Activated CD4-positive, alpha-beta memory T cell treated with anti-CD3 and anti-CD28 coated beads for 36 hours (primary cell): Measurements from ENCODE around the gene MAST1. TPM values are rescaled to one million over a fixed set of nuclear protein-coding genes. Genes with fewer than 3 reads are reported as not detected.
"Not testable (repeated sequence)": the region's sequence is repeated elsewhere in the genome, so short reads cannot be mapped to it uniquely, and the experiment has no call there.

ENCODE experiments used
- CTCF ChIA-PET: fragments of 350-600 bp; sonication (Branson Sonifier 250); formaldehyde crosslinking; loops from one replicate; lab custom pipeline; 2021; ENCODE audit warnings: antibody characterized with exemption, inconsistent platforms; lab: Charles Lee
- POLR2A ChIA-PET: fragments of 350-600 bp; sonication (Branson Sonifier 250); formaldehyde crosslinking; loops from one replicate; lab custom pipeline; 2021; ENCODE audit warnings: antibody characterized with exemption; lab: Charles Lee
- DNase-seq: peaks from one replicate; pipeline ENCODE4 v3.0.0-alpha.2; 2020
- H3K27ac Mint-ChIP-seq: one replicate; pipeline ENCODE4 v1.8.0; 2021; ENCODE audit warnings: mixed read lengths
- H3K27me3 Mint-ChIP-seq: one replicate; pipeline ENCODE4 v1.8.0; 2021; ENCODE audit warnings: mixed read lengths
- H3K36me3 Mint-ChIP-seq: one replicate; pipeline ENCODE4 v1.8.0; 2021; ENCODE audit warnings: mixed read lengths
- H3K4me1 Mint-ChIP-seq: one replicate; pipeline ENCODE4 v1.8.0; 2021; ENCODE audit warnings: low read depth, mixed read lengths
- H3K4me3 Mint-ChIP-seq: one replicate; pipeline ENCODE4 v1.8.0; 2021; ENCODE audit warnings: mild to moderate bottlenecking, mixed read lengths
- H3K9me3 Mint-ChIP-seq: one replicate; pipeline ENCODE4 v1.8.0; 2021; ENCODE audit warnings: mixed read lengths
- intact Hi-C: fragments of 100-400 bp; cut with micrococcal nuclease; formaldehyde crosslinking; loops from one replicate; pipeline ENCODE4 v1.15.1; 2023
- total RNA-seq, 2 experiments: library from RNA; stranded (reverse); gene quantifications; one replicate each; pipeline ENCODE4 v1.2.3, GENCODE V29; 2021

MAST1 gene
- total RNA-seq, 2 experiments from 2014 or later, result 1.7 to 2.3 TPM

DNA sequence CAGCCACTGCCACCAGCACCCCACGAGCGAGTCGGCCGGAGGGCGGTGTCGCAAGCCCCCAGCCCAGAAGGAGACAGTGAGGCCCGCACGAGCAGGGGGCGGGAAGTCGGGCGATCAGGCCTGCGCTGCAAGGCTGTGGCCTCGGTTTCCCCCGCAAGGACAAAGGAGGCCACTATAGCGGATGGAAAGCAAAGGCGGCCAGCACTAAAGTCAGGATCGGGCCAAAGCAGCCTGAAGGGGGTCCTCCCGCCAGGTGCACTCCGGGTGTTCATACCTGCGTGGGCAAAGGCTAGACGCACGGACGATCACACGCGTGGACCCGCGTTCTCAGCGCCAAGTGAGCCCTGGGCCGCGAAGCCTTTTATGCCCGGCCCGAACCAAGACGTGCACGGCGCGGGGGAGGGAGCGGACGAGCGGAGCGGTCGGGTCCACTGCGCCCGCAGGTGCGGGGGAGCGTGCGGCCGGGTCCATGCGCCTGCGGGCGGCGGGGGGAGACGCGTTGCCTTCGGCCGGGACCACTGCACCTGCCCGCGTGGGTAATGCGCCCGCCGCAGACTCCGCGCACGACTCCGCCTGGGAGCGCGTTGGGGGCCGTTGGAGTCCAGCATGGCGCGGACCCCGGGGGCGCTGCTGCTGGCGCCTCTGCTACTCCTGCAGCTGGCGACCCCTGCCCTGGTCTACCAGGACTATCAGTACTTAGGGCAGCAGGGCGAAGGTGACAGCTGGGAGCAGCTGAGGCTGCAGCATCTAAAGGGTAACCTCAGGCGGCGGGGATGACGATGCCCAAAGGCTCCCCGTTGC is 36.6 kb upstream of the MAST1 start, which contains the start of the genes PRDX2 and THSD8:
Gene PRDX2 (minus strand): TSS at position 335 of the 801 bp plus-strand sequence. CDS start 539 bp downstream, outside the sequence.
Gene THSD8 (plus strand): TSS at position 604 of the 801 bp plus-strand sequence. CDS start 3 bp downstream, at position 607.
- H3K27me3 Mint-ChIP-seq, result no peaks in the 10 kb centered on the region
- CTCF ChIA-PET, result interaction anchor here (0.9 to 18.0 kb wide), 8 partner anchors 10 to 68 kb away, joined by 3 to 636 read pairs (median 8); partner anchors contain the start of genes HOOK2 and JUNB
- DNase-seq, result peak; percentile 84
- peaks cover 12% of the 10 kb centered on the region for H3K36me3 Mint-ChIP-seq
- peaks cover 25% of the 10 kb centered on the region for H3K4me1 Mint-ChIP-seq
- no peaks in the 10 kb centered on the region for H3K9me3 Mint-ChIP-seq
- intact Hi-C loops, result loop anchor here (5.0 kb wide), 1 partner anchor 36 kb away; the partner anchor contains the start of gene MAST1
- H3K4me3 Mint-ChIP-seq, result peak within 1 kb of the TSS; percentile 88
- POLR2A ChIA-PET, result interaction anchor here (1.1 to 3.1 kb wide), 5 partner anchors 8 to 36 kb away, joined by 3 to 10 read pairs (median 4); partner anchors contain the start of gene JUNB
- H3K27ac Mint-ChIP-seq, result peak within 1 kb of the TSS; percentile 79

DNA sequence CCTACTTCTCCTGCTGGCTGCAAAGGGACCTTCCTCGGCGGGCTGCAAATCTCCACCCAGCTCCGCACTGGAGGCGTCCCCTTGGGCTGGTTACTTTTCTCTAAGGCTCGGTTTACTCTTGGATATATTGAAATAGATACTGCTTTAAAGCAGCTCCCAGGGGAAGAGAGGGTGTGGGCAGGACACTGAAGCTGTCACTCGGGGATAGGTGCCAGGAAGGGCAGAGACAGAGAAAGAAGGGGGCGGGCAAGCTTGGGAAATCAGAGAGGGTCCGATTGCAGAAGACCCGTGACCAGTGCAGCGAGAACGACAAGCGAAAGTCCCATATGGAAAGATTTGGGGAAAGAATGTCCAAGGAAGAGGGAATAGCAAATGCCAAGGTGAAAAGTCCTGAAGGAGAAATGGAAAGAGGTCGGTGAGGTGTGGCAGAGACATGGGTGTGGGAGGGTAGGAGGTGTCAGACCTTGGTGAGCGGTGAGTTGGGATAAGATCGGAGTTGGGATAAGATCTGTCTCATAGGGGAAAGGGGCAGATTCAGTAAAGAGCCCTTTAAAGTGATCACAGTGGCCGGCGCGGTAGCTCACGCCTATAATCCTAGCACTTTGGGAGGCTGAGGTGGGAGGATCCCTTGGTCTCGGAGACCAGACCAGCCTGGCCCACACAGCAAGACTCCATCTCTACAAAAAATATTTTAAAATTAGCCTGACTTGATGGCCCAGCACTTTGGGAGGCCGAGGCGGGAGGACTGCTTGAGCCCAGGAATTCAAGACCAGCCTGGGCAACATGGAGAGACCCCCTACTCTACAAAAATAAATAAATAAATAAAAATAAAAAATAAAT is 35.8 kb upstream of the MAST1 start:
- peaks cover 15% of the 10 kb centered on the region for H3K36me3 Mint-ChIP-seq
- CTCF ChIA-PET, result interaction anchor here (0.9 to 18.0 kb wide), 6 partner anchors 22 to 69 kb away, joined by 3 to 636 read pairs (median 8); partner anchors contain the start of gene HOOK2
- peak overlapping the region; percentile 88 for H3K4me3 Mint-ChIP-seq
- H3K27ac Mint-ChIP-seq, result no peak overlapping the region
- POLR2A ChIA-PET, result interaction anchor here (1.1 to 1.7 kb wide), 3 partner anchors 9 to 37 kb away, joined by 3 to 5 read pairs (median 4); partner anchors contain the start of gene JUNB
- peaks cover 28% of the 10 kb centered on the region for H3K4me1 Mint-ChIP-seq
- DNase-seq, result no peak
- intact Hi-C loops, result loop anchor here (5.0 kb wide), 1 partner anchor 35 kb away; the partner anchor contains the start of gene MAST1
- no peaks in the 10 kb centered on the region for H3K27me3 Mint-ChIP-seq
- H3K9me3 Mint-ChIP-seq, result no peaks in the 10 kb centered on the region

DNA sequence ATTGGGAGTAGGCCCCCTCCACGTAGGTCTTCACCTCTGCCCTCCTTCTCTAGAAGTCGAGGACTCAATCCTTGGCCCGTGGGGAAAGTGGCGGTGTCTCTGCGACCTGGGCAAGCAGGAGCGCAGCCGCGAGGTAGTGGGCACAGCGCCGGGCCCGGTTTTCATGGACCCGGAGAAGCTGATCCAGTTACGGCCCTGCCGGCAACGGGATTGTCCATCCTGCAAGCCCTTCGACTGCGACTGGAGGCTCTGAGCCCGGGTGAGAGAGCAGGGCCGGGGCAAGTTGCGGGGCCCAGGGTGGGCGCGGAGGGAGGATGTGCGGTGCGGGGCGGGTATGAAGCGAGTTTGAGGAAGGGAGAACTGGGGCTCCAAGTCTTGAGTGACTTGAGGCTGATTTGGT is 34.3 kb upstream of the MAST1 start:
- DNase-seq, result no peak
- Mint-ChIP-seq H3K9me3 (no peaks in the 10 kb centered on the region), H3K4me1 (peaks cover 31% of the 10 kb centered on the region), H3K4me3 (no peak overlapping the region), H3K27me3 (no peaks in the 10 kb centered on the region), H3K27ac (no peak overlapping the region), H3K36me3 (peaks cover 22% of the 10 kb centered on the region)
- intact Hi-C loops, result loop anchor here (5.0 kb wide), 1 partner anchor 33 kb away; the partner anchor contains the start of gene MAST1
- ChIA-PET POLR2A (no interaction called here), CTCF (interaction anchor here (18.0 kb wide), 1 partner anchor 40 kb away, joined by 636 read pairs; no protein-coding TSS in a partner anchor)

DNA sequence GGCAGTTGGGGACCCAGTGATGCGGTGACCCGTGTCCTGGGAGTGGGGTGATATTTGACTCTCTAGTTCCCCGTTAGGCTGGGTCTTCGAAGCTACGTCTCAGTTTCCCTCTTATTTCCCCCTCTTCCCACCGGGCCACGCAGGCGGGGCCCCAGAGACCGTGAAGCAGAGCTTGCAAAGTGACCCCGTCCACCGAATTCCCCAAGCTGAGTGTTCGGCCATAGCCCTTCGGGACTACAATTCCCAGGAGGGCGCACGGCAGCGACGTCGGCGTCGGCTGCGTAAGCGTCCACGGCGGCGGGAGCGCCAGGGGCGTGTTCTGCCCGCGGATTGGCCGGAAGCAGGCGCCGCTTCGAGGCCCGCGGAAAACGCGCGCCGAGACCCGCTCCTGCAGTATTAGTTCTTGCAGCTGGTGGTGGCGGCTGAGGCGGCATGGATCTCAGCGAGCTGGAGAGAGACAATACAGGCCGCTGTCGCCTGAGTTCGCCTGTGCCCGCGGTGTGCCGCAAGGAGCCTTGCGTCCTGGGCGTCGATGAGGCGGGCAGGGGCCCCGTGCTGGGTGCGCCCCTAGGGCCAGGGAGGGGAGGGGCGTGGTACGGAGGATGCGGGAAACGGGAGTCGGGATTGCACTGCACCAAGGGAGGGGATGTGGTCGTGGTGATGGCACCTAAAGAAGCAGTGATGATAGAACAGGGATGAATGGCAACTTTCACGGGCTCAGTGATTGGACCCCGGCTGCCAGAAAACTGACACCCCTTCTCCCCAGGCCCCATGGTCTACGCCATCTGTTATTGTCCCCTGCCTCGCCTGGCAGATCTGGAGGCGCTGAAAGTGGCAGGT is 31.9 kb upstream of the MAST1 start, which contains the start of gene RNASEH2A:
Gene RNASEH2A (plus strand): TSS at position 343 of the 840 bp plus-strand sequence. CDS start 90 bp downstream, at position 433.
- Mint-ChIP-seq H3K27me3 (no peaks in the 10 kb centered on the region), H3K36me3 (peaks cover 17% of the 10 kb centered on the region), H3K27ac (peak within 1 kb of the TSS; percentile 83), H3K4me3 (peak within 1 kb of the TSS; percentile 92), H3K4me1 (peaks cover 20% of the 10 kb centered on the region), H3K9me3 (no peaks in the 10 kb centered on the region)
- intact Hi-C loops, result no loop called here
- CTCF ChIA-PET, result interaction anchor here (0.7 to 18.0 kb wide), 10 partner anchors 9 to 79 kb away, joined by 3 to 636 read pairs (median 6); partner anchors contain the start of gene TRIR
- peak; percentile 93 for DNase-seq
- POLR2A ChIA-PET, result interaction anchor here (0.6 to 1.6 kb wide), 6 partner anchors 9 to 107 kb away, joined by 3 to 5 read pairs (median 3); partner anchors contain the start of gene JUNB

DNA sequence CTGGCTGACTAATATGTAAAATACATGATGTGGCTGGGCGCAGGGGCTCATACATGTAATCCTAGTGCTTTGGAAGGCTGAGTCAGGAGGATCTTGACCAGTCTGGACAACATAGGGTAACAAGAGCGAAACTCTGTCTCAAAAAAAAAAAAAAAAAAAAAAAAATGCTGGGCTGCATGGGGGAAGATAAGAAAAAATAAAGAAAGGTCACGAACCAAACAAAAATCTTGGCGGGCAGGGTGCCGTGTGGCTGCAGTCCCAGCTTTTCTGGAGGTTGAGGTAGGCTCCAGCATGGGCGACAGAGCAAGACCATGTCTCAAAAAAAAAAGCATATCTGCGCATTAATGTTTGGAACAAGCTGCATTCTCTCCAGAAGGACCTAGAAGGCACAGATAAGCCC is 23.2 kb upstream of the MAST1 start:
- no peaks in the 10 kb centered on the region for H3K9me3 Mint-ChIP-seq
- DNase-seq, result no peak
- no peak overlapping the region for H3K4me3 Mint-ChIP-seq
- peaks cover 14% of the 10 kb centered on the region for H3K36me3 Mint-ChIP-seq
- ChIA-PET CTCF (interaction anchor here (0.6 to 1.1 kb wide), 4 partner anchors 24 to 118 kb away, joined by 3 to 6 read pairs (median 4); no protein-coding TSS in a partner anchor), POLR2A (no interaction called here)
- no peaks in the 10 kb centered on the region for H3K4me1 Mint-ChIP-seq
- intact Hi-C loops, result no loop called here
- no peak overlapping the region for H3K27ac Mint-ChIP-seq
- H3K27me3 Mint-ChIP-seq, result no peaks in the 10 kb centered on the region

DNA sequence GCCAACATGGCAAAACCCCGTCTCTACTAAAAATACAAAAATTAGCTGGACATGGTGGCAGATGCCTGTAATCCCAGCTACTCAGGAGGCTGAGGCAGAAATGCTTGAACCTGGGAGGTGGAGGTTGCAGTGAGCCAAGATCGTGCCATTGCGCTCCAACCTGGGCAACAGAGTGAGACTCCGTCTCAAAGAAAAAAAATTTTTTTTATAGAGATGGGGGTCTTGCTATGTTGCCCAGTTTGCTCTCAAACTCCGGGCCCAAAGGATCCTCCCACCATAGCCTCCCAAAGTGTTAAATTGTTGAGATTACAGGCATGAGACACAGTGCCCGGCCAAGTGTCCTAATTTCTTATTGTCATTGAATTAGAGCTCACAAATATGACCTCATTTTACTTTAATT is 21.1 kb upstream of the MAST1 start:
- intact Hi-C loops, DNase-seq, H3K27me3 Mint-ChIP-seq, POLR2A ChIA-PET, H3K4me3 Mint-ChIP-seq, H3K9me3 Mint-ChIP-seq, H3K4me1 Mint-ChIP-seq, H3K27ac Mint-ChIP-seq: not testable (repeated sequence)
- CTCF ChIA-PET, result interaction anchor here (3.1 kb wide), 1 partner anchor 30 kb away, joined by 14 read pairs; no protein-coding TSS in a partner anchor
- peaks cover 16% of the 10 kb centered on the region for H3K36me3 Mint-ChIP-seq

DNA sequence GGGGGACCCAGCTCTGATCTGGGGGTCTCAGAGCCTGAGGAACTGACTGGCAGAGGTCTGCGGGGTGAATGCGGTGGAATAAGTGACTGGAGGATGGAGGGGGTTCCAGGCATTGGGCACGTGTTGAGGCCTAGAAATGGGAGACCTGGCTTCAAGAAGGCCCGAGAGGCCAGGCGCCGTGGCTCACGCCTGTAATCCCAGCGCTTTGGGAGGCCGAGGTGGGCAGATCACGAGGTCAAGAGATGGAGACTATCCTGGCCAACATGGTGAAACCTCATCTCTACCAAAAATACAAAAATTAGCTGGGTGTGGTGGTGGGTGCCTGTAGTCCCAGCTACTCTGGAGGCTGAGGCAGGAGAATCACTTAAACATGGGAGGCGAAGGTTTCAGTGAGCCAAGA is 20.5 kb upstream of the MAST1 start:
- DNase-seq, H3K27ac Mint-ChIP-seq, H3K4me3 Mint-ChIP-seq, H3K27me3 Mint-ChIP-seq, intact Hi-C loops, POLR2A ChIA-PET, H3K4me1 Mint-ChIP-seq, H3K9me3 Mint-ChIP-seq: not testable (repeated sequence)
- CTCF ChIA-PET, result interaction anchor here (3.1 kb wide), 1 partner anchor 30 kb away, joined by 14 read pairs; no protein-coding TSS in a partner anchor
- peaks cover 15% of the 10 kb centered on the region for H3K36me3 Mint-ChIP-seq

DNA sequence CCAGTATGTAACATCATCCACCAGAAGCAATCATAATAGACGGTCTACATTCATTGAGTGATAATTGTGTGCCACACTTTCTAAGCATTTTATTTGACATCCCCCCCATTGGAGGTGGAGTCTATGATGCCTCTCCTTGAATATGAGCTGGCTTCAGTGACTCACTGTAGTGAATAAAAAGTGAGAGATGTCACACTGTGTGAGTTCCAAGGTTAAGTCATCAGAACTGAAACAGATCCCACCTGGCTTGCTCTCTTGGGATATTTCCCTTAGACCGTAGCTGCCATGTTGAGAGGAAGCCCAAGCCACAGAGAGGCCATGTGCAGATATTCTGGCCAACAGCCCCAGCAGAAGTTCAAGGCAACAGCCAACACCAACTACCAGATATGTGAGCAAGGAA is 16.6 kb upstream of the MAST1 start:
- no peak overlapping the region for H3K4me3 Mint-ChIP-seq
- no peak for DNase-seq
- CTCF ChIA-PET, result interaction anchor here (1.1 to 2.0 kb wide), 3 partner anchors 9 to 62 kb away, joined by 3 to 9 read pairs (median 7); no protein-coding TSS in a partner anchor
- H3K4me1 Mint-ChIP-seq, result peaks cover 9% of the 10 kb centered on the region
- peaks cover 20% of the 10 kb centered on the region for H3K27me3 Mint-ChIP-seq
- H3K9me3 Mint-ChIP-seq, result peaks cover 6% of the 10 kb centered on the region
- peaks cover 3% of the 10 kb centered on the region for H3K36me3 Mint-ChIP-seq
- intact Hi-C loops, result no loop called here
- POLR2A ChIA-PET, result no interaction called here
- H3K27ac Mint-ChIP-seq, result no peak overlapping the region

DNA sequence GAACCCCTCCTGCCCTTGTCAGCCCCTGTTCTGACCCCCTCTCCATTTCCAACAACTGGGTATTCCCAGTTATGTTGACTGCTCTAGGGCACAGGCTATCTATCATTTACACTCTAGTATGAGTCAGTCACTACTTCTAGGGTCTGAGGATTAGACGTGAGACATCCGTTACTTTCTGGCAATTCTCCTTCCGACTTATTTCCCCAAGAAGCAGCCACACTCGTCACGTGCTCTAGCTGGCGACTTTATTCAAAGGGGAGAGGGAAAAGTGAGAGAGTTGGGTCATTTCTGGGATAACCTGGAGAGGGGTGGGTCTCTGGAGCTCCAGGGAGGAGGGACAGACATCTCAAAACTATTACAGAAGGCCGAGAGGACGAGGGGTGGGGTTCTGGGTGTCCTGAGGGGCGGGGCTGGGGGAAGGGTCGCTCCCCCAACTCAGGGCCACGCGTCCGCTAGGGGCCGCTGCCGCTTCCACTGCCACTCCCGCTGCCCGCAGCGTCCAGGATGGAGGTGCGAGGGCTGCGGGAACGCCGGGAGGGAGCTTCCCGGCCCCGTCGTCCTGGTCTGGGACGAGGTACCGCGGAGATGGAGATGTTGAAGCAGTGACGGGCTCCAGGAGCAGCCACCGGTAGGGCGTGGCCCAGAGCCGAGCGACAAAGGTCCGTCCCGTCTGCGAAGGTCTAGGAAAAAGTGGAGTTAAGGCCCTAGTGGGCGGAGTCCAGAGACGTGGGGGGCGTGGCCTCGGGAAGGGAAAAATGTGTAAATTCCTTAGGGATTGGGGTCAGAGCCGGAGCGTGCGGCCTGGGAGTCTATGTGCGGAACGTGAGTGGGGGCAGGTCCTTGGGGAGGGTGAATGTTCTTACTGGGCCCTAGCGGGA is 12.8 kb upstream of the MAST1 start:
- H3K36me3 Mint-ChIP-seq, result peaks cover 3% of the 10 kb centered on the region
- ChIA-PET CTCF (interaction anchor here (0.7 to 2.0 kb wide), 12 partner anchors 9 to 107 kb away, joined by 3 to 14 read pairs (median 4); partner anchors contain the start of genes RNASEH2A and THSD8), POLR2A (no interaction called here)
- no peak overlapping the region for H3K4me3 Mint-ChIP-seq
- intact Hi-C loops, result no loop called here
- no peak overlapping the region for H3K27ac Mint-ChIP-seq
- peaks cover 43% of the 10 kb centered on the region for H3K27me3 Mint-ChIP-seq
- H3K9me3 Mint-ChIP-seq, result peaks cover 6% of the 10 kb centered on the region
- DNase-seq, result peak; percentile 47
- H3K4me1 Mint-ChIP-seq, result peaks cover 9% of the 10 kb centered on the region

DNA sequence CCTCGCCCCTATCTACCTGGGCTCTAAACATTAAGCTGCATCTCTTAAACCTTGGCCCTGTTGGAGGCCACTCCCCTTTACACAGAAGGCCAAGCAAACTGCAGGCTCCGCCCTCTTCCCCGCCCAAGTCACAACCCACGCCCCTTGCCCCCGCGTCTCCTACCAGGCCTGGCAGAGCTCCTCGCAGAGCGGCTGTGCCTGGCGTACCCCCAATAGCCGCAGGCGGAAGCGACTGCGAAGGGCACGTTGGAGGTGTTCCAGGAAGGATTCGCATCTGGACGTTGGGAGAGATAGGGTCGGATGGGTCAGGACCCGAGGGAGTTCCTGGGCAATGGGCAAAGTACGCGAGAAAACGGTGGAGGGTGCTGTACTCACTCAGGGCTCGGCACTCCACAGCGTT is 9.8 kb upstream of the MAST1 start:
- Mint-ChIP-seq H3K36me3 (no peaks in the 10 kb centered on the region), H3K9me3 (no peaks in the 10 kb centered on the region), H3K4me3 (no peak overlapping the region), H3K27ac (no peak overlapping the region), H3K27me3 (peaks cover 64% of the 10 kb centered on the region), H3K4me1 (peaks cover 16% of the 10 kb centered on the region)
- ChIA-PET CTCF (interaction anchor here (1.3 to 2.0 kb wide), 2 partner anchors 9 to 71 kb away, joined by 4 to 7 read pairs; no protein-coding TSS in a partner anchor), POLR2A (no interaction called here)
- peak; percentile 55 for DNase-seq
- intact Hi-C loops, result no loop called here
